Tibial nerve (tissue), 4 donors: ENCODE data around the gene CDC7. TPM values are rescaled to one million over a fixed set of nuclear protein-coding genes. Genes with fewer than 3 reads are reported as not detected.
A peak's percentile ranks its signal among the peaks of the same experiment; 100 is the strongest.

Experiments
- DNase-seq, 2 donors: peaks; one replicate each; pipeline ENCODE4 v3.0.0-alpha.2; 2019; ENCODE audit warnings: low spot score in 2 of 2
- H3K27ac ChIP-seq, 4 donors: fragments of 200-600 bp; sonication (generic) in 3 of 4; one replicate each; pipeline ENCODE4 v1.5.1; 2017 to 2019; ENCODE audit warnings: mild to moderate bottlenecking in 1 of 4
- H3K27me3 ChIP-seq, 2 donors: fragments of 200-600 bp; sonication (generic) in 1 of 2; one replicate each; pipeline versions ENCODE4 v1.5.1 to v1.6.0; 2017 to 2019
- H3K36me3 ChIP-seq, 3 donors: fragments of 200-600 bp; sonication (generic); one replicate each; pipeline ENCODE4 v1.5.1; 2018 to 2019
- H3K4me1 ChIP-seq, 4 donors: fragments of 200-600 bp; sonication (generic) in 3 of 4; one replicate each; pipeline ENCODE4 v1.5.1; 2017 to 2019
- H3K4me3 ChIP-seq, 4 donors: fragments of 200-600 bp; sonication (generic) in 3 of 4; one replicate each; pipeline ENCODE4 v1.5.1; 2017 to 2019; ENCODE audit warnings: mild to moderate bottlenecking in 1 of 4, moderate library complexity in 1 of 4
- H3K9me3 ChIP-seq, 4 donors: fragments of 200-600 bp; sonication (generic) in 3 of 4; one replicate each; pipeline ENCODE4 v1.5.1; 2017 to 2019
- EP300 ChIP-seq, 2 donors: sonication (generic); formaldehyde crosslinking; IDR thresholded peaks; one replicate each; pipeline ENCODE4 v1.6.1; 2017; ENCODE audit warnings: antibody characterized with exemption in 2 of 2, mild to moderate bottlenecking in 1 of 2
- POLR2A ChIP-seq, 2 donors: fragments of 450-650 bp; IDR thresholded peaks; one replicate each; pipeline ENCODE4 v1.6.1; 2017; ENCODE audit warnings: antibody characterized with exemption in 2 of 2, mild to moderate bottlenecking in 2 of 2, moderate library complexity in 2 of 2
- WGBS, 2 donors: methylation state at CpG; one replicate each; pipeline ENCODE4 v1.1.5; 2018; 5-methylcytosine and 5-hydroxymethylcytosine counted together
- total RNA-seq, 4 donors: library from RNA; depleted of rRNA; stranded (reverse); fragments of >200 nt; gene quantifications; one replicate each; pipeline ENCODE4 v1.1.0, GENCODE V29; 2016
- TF ChIP-seq, protein P1 (sequence below), 5 experiments: fragments of 200-600 bp in 3 of 5; fragments of 450-650 bp in 2 of 5; sonication (generic) in 3 of 5; IDR thresholded peaks; one replicate each; pipeline ENCODE4 v1.5.1; 2016 to 2019; ENCODE audit warnings: antibody characterized with exemption in 5 of 5, mild to moderate bottlenecking in 3 of 5, moderate library complexity in 2 of 5

Gene CDC7
- total RNA-seq, 4 donors from 2014 or later: 0.59 to 3.3 (median 1.3) TPM

DNA sequence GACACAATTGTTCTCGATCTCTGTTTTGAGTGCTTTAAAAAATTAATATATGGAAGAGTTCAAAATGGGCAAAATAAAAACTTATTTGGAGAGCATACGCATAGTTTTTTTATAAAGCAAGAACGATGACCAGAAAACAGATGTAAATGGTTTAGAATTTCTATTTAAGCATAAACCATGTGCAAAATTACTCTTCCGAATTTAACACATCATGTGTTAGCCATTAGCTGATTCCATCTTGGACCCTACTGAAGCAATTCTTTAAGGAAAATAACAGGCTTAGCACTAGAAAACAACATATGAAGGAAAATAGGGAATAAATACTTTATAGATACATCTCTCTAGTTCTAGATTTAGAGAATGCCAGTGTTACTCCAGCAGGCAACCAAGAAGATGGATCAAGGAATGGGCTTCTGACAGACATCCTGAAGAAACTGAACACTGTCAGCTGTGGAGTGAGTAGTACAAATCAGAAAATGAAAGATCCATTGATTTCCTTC lies 26.7 kb downstream of the CDC7 start:
- Histone ChIP-seq H3K27ac (peak overlapping the region in 2 of 4 donors; percentile 3 to 21), H3K9me3 (no peaks in the 10 kb centered on the region), H3K27me3 (no peaks in the 10 kb centered on the region), H3K36me3 (no peaks in the 10 kb centered on the region), H3K4me1 (peaks cover 0 to 26% (median 7%) of the 10 kb centered on the region in 4 donors), H3K4me3 (no peak overlapping the region)
- WGBS, 2 donors: 66 to 73% methylated on average over 4 of the region's 4 CpGs
- TF ChIP-seq, protein P1, sequence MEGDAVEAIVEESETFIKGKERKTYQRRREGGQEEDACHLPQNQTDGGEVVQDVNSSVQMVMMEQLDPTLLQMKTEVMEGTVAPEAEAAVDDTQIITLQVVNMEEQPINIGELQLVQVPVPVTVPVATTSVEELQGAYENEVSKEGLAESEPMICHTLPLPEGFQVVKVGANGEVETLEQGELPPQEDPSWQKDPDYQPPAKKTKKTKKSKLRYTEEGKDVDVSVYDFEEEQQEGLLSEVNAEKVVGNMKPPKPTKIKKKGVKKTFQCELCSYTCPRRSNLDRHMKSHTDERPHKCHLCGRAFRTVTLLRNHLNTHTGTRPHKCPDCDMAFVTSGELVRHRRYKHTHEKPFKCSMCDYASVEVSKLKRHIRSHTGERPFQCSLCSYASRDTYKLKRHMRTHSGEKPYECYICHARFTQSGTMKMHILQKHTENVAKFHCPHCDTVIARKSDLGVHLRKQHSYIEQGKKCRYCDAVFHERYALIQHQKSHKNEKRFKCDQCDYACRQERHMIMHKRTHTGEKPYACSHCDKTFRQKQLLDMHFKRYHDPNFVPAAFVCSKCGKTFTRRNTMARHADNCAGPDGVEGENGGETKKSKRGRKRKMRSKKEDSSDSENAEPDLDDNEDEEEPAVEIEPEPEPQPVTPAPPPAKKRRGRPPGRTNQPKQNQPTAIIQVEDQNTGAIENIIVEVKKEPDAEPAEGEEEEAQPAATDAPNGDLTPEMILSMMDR (IDR thresholded peaks at IDR 0.05): no peak
- TF ChIP-seq POLR2A (IDR thresholded peaks at IDR 0.05) (no peak), EP300 (IDR thresholded peaks at IDR 0.05) (no peak)
- DNase-seq: no peak

DNA sequence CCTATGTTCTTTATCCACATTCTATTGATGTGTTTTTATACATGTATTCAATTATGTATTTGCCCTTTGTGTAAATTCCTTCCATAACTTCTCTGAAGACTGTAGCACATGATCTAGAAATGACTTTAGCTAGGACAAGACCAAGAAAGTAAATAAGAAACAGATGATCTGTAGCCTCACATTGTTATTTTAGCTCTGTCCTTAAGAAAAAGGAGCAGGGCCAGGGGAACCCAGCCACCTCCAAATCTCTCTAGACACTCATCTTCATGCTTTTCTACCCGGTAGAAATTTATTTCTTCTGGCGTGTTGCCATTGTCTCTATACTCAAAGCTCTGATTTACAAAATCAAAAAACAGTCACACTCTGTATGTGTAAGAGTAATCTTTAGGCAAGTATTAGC lies 27.1 kb downstream of the CDC7 start:
- peaks cover 0 to 26% (median 7%) of the 10 kb centered on the region in 4 donors for H3K4me1 ChIP-seq
- no peak overlapping the region for H3K4me3 ChIP-seq
- TF ChIP-seq, protein P1 (IDR thresholded peaks at IDR 0.05): no peak
- TF ChIP-seq EP300 (IDR thresholded peaks at IDR 0.05): peak in 1 of 2 donors; percentile 11
- H3K27ac ChIP-seq: peak overlapping the region in 1 of 4 donors; percentile 3
- H3K9me3 ChIP-seq: no peaks in the 10 kb centered on the region
- no peaks in the 10 kb centered on the region for H3K36me3 ChIP-seq
- DNase-seq: no peak
- H3K27me3 ChIP-seq: no peaks in the 10 kb centered on the region
- 37 to 43% methylated on average over 2 of the region's 2 CpGs for WGBS, 2 donors

- no peaks in the 10 kb centered on the region for H3K36me3 ChIP-seq
- no peaks in the 10 kb centered on the region for H3K27me3 ChIP-seq
- no peak overlapping the region for H3K27ac ChIP-seq
- H3K9me3 ChIP-seq: no peaks in the 10 kb centered on the region
- no peak overlapping the region for H3K4me3 ChIP-seq
- peaks cover 0 to 26% (median 7%) of the 10 kb centered on the region in 4 donors for H3K4me1 ChIP-seq
- WGBS, 2 donors: 62 to 76% methylated on average over 3 of the region's 3 CpGs
- TF ChIP-seq, protein P1 (IDR thresholded peaks at IDR 0.05): no peak
- TF ChIP-seq POLR2A (IDR thresholded peaks at IDR 0.05) (no peak), EP300 (IDR thresholded peaks at IDR 0.05) (no peak)
- DNase-seq: no peak
Observed at GRCh38 chr1:91529856-91530255, 29.2 kb downstream of the CDC7 start.

GRCh38 chr1:91533361-91534024 lies 32.8 kb downstream of the CDC7 start:
- H3K4me1 ChIP-seq: peaks cover 0 to 14% (median 0%) of the 10 kb centered on the region in 4 donors
- no peaks in the 10 kb centered on the region for H3K36me3 ChIP-seq
- no peaks in the 10 kb centered on the region for H3K27me3 ChIP-seq
- H3K4me3 ChIP-seq: no peak overlapping the region
- TF ChIP-seq POLR2A (IDR thresholded peaks at IDR 0.05) (no peak), EP300 (IDR thresholded peaks at IDR 0.05) (no peak)
- TF ChIP-seq, protein P1 (IDR thresholded peaks at IDR 0.05): no peak
- no peak for DNase-seq
- no peak overlapping the region for H3K27ac ChIP-seq
- H3K9me3 ChIP-seq: no peaks in the 10 kb centered on the region
- WGBS, 2 donors: 83 to 88% methylated on average over 4 of the region's 4 CpGs

DNA sequence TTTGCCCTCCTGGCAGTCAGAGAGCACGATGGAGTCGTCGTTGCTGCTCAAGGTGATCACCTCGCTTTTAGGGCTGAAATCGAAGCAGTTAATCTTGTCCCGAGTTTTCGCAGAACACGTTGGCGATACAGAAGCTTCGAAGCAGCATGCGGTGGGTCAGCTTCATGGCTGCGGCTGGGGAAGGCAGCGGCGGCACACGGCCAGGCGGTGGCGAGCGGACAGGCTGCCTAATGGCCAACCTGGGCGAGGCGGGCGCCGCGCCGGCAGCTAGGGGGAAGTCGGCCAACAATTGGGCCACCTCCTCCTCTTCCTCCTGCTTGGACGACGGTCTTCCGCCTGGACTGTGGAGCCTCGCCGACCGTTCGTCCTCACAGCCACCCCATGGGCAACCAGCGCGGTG lies 34.8 kb downstream of the CDC7 start:
- DNase-seq: no peak
- Histone ChIP-seq H3K9me3 (no peaks in the 10 kb centered on the region), H3K4me3 (no peak overlapping the region), H3K27ac (no peak overlapping the region), H3K4me1 (peaks cover 0 to 14% (median 0%) of the 10 kb centered on the region in 4 donors), H3K36me3 (no peaks in the 10 kb centered on the region), H3K27me3 (no peaks in the 10 kb centered on the region)
- 96 to 98% methylated on average over 34 of the region's 34 CpGs for WGBS, 2 donors
- TF ChIP-seq, protein P1 (IDR thresholded peaks at IDR 0.05): no peak
- TF ChIP-seq POLR2A (IDR thresholded peaks at IDR 0.05) (no peak), EP300 (IDR thresholded peaks at IDR 0.05) (no peak)
